ENCODE measurements around the gene HCN1. TPM values are rescaled to one million over a fixed set of nuclear protein-coding genes. Genes with fewer than 3 reads are reported as not detected.

HCN1 gene
- total and polyA plus RNA-seq, 10 donors: not detected

- no peak overlapping the region for H3K4me3 ChIP-seq
- no peak for DNase-seq
- TF ChIP-seq POLR2AphosphoS5 (IDR thresholded peaks at IDR 0.05): no peak
- TF ChIP-seq POLR2A (IDR thresholded peaks at IDR 0.05): no peak
- TF ChIP-seq, protein P1, sequence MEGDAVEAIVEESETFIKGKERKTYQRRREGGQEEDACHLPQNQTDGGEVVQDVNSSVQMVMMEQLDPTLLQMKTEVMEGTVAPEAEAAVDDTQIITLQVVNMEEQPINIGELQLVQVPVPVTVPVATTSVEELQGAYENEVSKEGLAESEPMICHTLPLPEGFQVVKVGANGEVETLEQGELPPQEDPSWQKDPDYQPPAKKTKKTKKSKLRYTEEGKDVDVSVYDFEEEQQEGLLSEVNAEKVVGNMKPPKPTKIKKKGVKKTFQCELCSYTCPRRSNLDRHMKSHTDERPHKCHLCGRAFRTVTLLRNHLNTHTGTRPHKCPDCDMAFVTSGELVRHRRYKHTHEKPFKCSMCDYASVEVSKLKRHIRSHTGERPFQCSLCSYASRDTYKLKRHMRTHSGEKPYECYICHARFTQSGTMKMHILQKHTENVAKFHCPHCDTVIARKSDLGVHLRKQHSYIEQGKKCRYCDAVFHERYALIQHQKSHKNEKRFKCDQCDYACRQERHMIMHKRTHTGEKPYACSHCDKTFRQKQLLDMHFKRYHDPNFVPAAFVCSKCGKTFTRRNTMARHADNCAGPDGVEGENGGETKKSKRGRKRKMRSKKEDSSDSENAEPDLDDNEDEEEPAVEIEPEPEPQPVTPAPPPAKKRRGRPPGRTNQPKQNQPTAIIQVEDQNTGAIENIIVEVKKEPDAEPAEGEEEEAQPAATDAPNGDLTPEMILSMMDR (IDR thresholded peaks at IDR 0.05 in 8 of 11, conservative IDR thresholded peaks at IDR 0.05 in 3 of 11): no peak
- no peak overlapping the region for H3K27ac ChIP-seq
- no peaks in the 10 kb centered on the region for H3K4me1 ChIP-seq
- no peaks in the 10 kb centered on the region for H3K36me3 ChIP-seq
- intact Hi-C loops (cut with DNase I; ENCODE audit: low total_unique reads): no loop called here
- no peaks in the 10 kb centered on the region for H3K27me3 ChIP-seq (replicated peaks in 1 of 7)
- H3K9me3 ChIP-seq: peaks cover 0 to 13% (median 0%) of the 10 kb centered on the region in 8 donors
Measured at GRCh38 chr5:45622365-45622764, 73.8 kb downstream of the HCN1 start.

DNA sequence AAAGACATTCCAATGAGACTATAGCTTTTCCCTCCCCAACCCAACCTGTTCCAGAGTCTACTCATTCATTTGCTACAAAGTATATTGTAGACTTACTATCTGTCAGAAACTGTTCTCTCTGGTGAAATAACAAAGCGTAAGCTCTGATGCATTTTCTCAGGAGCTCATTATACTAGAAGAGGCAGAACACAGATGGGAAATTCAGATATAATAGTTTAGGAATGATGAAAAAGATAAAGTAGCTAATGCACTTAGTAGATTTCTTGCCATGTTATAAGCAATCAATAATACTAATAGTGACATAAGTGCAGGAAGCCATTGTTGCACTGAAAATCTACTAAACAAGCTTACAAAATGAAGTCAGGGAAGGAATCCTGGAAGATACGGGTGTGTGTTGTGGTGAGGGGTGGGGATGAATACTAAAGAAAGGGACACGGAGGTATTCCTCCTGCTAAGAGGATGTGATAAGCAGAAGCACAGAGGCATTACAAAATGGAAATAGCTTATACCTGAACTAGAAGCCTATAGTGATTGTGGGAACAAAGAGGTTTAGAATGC, 78.2 kb downstream of the HCN1 start:
- Histone ChIP-seq H3K4me3 (no peak overlapping the region), H3K36me3 (no peaks in the 10 kb centered on the region), H3K9me3 (peaks cover 0 to 17% (median 4%) of the 10 kb centered on the region in 8 donors), H3K4me1 (no peaks in the 10 kb centered on the region), H3K27ac (no peak overlapping the region), H3K27me3 (replicated peaks in 1 of 7) (no peaks in the 10 kb centered on the region)
- DNase-seq: no peak
- intact Hi-C loops (cut with DNase I; ENCODE audit: low total_unique reads): no loop called here
- WGBS, 5 donors: 68 to 75% (median 72%) methylated on average over 3 of the region's 3 CpGs
- TF ChIP-seq, protein P1 (IDR thresholded peaks at IDR 0.05 in 8 of 11, conservative IDR thresholded peaks at IDR 0.05 in 3 of 11): no peak
- no peak for TF ChIP-seq POLR2A (IDR thresholded peaks at IDR 0.05)
- TF ChIP-seq POLR2AphosphoS5 (IDR thresholded peaks at IDR 0.05): no peak

DNA sequence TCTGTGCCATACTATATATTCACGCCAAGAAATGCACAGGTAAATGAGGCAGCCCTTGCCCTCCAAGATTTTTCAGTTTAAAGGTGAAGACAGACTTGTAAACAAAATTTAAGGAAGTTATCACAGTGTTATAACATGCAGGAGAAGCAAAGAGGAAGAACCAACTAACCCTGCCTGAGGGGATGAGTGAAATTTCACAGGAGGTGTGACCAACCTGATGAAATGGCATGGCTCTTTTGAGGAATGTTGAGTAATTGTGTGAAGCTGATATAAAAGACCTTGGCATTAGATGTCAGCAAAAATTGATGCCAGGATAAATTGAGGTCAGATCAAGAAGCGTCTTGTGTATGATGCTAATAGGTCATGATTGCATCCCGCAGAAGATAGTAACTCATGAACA, 86.5 kb downstream of the HCN1 start:
- H3K27me3 ChIP-seq (replicated peaks in 1 of 7): no peaks in the 10 kb centered on the region
- WGBS, 5 donors: 79 to 88% (median 85%) methylated on average over 3 of the region's 3 CpGs
- no peak for DNase-seq
- H3K36me3 ChIP-seq: no peaks in the 10 kb centered on the region
- intact Hi-C loops (cut with DNase I; ENCODE audit: low total_unique reads): no loop called here
- no peaks in the 10 kb centered on the region for H3K4me1 ChIP-seq
- no peak overlapping the region for H3K4me3 ChIP-seq
- no peak overlapping the region for H3K27ac ChIP-seq
- no peak for TF ChIP-seq POLR2AphosphoS5 (IDR thresholded peaks at IDR 0.05)
- no peak for TF ChIP-seq POLR2A (IDR thresholded peaks at IDR 0.05)
- TF ChIP-seq, protein P1 (IDR thresholded peaks at IDR 0.05 in 8 of 11, conservative IDR thresholded peaks at IDR 0.05 in 3 of 11): no peak
- peaks cover 0 to 10% (median 2%) of the 10 kb centered on the region in 8 donors for H3K9me3 ChIP-seq

DNA sequence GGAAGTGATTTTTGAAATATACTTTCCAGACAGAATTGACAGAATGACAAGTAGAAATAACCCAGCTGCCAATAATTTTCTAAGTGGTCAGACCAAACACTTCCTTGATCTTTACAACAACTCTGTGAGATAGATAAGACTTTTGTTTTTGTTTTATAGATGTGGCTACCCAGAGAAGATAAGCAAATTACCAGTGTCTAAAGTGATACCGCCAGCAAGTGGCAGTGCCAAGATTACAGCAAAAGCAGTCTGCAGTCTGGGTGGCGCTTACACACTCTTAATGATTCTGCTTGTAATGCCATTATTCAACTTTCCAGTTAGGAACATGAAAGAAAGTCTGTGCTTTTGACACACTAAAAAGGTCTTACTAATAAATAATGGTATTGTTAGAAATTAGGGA, 92.1 kb downstream of the HCN1 start:
- 48 to 66% (median 62%) methylated on average over 2 of the region's 2 CpGs for WGBS, 5 donors
- H3K27me3 ChIP-seq (replicated peaks in 1 of 7): no peaks in the 10 kb centered on the region
- H3K36me3 ChIP-seq: no peaks in the 10 kb centered on the region
- H3K9me3 ChIP-seq: peaks cover 0 to 8% (median 0%) of the 10 kb centered on the region in 8 donors
- no peaks in the 10 kb centered on the region for H3K4me1 ChIP-seq
- H3K4me3 ChIP-seq: no peak overlapping the region
- no peak for DNase-seq
- intact Hi-C loops (cut with DNase I; ENCODE audit: low total_unique reads): no loop called here
- TF ChIP-seq, protein P1 (IDR thresholded peaks at IDR 0.05 in 8 of 11, conservative IDR thresholded peaks at IDR 0.05 in 3 of 11): no peak
- no peak for TF ChIP-seq POLR2A (IDR thresholded peaks at IDR 0.05)
- no peak for TF ChIP-seq POLR2AphosphoS5 (IDR thresholded peaks at IDR 0.05)
- H3K27ac ChIP-seq: no peak overlapping the region
